ENCODE results near the gene IMP4.

The IMP4 gene

DNA sequence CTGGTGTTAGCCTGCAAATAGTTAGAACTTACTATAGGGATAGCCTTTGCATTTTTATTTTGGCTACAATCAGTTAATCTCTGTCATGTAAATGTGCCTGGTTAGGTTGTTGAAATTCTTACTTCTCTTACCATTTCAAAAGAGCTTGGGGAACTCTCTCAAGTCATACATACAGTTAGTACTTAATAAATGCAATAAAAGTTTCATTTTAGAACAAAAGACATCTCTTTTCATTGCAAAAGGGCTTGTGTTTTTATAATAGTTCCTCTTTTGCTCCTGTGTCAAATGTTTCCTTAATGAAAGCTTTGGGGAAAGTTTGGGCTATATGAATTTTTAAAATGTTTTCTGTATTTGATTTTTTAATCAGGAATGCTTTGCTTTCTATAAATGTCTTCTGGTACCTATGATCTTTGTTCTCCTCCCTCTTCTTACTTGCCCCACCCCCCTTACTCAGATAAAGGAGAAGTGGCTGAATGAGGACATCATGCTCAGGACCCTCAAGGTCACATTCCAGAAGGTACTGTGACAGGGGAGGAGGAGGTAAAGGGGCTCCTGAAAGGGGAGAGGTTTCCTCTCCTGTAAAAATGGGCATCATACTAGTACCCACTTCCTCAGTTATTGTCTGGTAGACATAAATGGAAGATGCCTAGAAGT is 26.7 kb downstream of the IMP4 start:
- TF ChIP-seq, protein P1, sequence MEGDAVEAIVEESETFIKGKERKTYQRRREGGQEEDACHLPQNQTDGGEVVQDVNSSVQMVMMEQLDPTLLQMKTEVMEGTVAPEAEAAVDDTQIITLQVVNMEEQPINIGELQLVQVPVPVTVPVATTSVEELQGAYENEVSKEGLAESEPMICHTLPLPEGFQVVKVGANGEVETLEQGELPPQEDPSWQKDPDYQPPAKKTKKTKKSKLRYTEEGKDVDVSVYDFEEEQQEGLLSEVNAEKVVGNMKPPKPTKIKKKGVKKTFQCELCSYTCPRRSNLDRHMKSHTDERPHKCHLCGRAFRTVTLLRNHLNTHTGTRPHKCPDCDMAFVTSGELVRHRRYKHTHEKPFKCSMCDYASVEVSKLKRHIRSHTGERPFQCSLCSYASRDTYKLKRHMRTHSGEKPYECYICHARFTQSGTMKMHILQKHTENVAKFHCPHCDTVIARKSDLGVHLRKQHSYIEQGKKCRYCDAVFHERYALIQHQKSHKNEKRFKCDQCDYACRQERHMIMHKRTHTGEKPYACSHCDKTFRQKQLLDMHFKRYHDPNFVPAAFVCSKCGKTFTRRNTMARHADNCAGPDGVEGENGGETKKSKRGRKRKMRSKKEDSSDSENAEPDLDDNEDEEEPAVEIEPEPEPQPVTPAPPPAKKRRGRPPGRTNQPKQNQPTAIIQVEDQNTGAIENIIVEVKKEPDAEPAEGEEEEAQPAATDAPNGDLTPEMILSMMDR (IDR thresholded peaks at IDR 0.05; ENCODE audit: borderline replicate concordance, control extremely low read depth, extremely low read depth, insufficient read depth, missing control alignments) = no peak
- in situ Hi-C loops (cut with MboI; ENCODE audit: low sequenced_read_pairs, unreplicated experiment) = no loop called here
- no peak for DNase-seq (ENCODE audit: low spot score)

DNA sequence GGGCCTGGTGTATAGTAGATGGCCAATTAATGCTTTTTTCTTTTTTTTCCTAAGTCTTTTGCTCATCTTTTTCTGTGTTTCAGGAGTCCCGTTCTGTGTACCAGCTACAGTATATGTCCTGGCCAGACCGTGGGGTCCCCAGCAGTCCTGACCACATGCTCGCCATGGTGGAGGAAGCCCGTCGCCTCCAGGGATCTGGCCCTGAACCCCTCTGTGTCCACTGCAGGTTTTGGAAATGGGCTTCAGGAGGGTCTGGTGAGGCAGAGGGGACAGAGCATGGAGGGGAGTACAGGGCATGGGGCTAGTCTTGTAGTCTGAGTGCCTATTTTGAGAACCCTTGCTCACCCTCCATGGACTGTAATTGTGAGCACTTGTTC is 27.3 kb downstream of the IMP4 start:
- TF ChIP-seq, protein P1 (IDR thresholded peaks at IDR 0.05; ENCODE audit: borderline replicate concordance, control extremely low read depth, extremely low read depth, insufficient read depth, missing control alignments) = no peak
- in situ Hi-C loops (cut with MboI; ENCODE audit: low sequenced_read_pairs, unreplicated experiment) = no loop called here
- no peak for DNase-seq (ENCODE audit: low spot score)

DNA sequence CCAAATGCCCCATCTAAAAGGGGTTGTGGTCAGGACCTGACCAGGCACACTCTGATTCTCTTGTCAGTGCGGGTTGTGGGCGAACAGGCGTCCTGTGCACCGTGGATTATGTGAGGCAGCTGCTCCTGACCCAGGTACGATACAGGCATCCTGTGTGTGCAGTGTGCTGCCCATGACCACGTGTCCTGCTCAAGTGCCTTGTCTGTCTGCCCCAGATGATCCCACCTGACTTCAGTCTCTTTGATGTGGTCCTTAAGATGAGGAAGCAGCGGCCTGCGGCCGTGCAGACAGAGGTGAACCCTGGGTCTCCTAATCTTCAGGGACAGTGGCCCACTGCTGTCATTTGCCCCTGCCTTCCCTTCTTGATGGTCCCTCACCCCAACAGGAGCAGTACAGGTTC is 27.8 kb downstream of the IMP4 start:
- DNase-seq (ENCODE audit: low spot score) = peak; percentile 69
- TF ChIP-seq, protein P1 (IDR thresholded peaks at IDR 0.05; ENCODE audit: borderline replicate concordance, control extremely low read depth, extremely low read depth, insufficient read depth, missing control alignments) = no peak
- in situ Hi-C loops (cut with MboI; ENCODE audit: low sequenced_read_pairs, unreplicated experiment) = no loop called here

DNA sequence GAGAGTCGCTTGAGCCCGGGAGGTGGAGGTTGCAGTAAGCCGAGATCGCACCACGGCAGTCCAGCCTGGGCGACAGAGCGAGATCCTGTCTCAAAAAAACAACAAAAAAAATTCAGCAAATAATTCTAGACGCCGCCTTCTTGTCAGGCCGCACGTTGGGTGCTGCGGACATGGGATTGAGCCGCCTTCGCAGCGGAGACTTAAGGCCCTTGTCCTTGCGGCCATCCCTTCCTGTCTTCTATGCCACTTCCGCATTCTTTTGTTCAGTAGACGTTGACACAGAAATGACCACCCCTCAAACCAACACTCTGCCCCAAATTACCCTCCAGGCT is 29.0 kb downstream of the IMP4 start:
- in situ Hi-C loops (cut with MboI; ENCODE audit: low sequenced_read_pairs, unreplicated experiment) = no loop called here
- TF ChIP-seq, protein P1 (IDR thresholded peaks at IDR 0.05; ENCODE audit: borderline replicate concordance, control extremely low read depth, extremely low read depth, insufficient read depth, missing control alignments) = no peak
- no peak for DNase-seq (ENCODE audit: low spot score)

DNA sequence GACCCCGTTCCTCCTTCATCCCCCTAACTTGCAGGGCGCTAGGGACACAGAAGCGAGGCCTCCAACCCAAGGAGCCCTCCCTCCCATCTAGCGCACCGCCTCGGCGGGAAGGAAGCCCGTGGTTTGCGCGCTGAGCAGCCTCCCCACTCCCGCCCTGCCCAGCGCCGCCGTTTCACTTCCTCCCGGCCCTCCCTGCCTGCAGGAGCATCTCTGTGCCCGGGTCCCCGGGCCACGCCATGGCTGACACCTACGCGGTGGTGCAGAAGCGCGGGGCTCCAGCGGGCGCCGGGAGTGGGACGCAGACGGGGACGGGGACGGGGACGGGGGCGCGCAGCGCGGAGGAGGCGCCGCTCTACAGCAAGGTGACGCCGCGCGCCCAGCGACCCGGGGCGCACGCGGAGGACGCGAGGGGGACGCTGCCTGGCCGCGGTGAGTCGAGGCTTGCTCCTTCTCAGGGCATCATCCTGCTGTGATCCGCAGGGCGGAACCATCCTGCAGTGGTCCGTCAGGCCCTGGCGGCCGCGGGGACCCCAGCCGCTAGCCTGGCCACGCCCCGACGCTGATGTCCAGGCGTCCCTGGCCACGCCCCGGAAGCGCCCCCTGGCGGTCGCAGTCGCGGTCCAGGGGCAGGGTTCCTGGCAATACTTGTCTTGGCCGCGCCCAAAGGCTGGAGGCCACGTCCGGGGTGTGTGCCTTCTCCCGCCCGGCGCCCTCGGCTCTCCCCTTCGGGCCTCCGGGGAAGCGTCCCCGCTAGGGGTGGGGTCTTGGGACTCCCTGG is 29.5 kb downstream of the IMP4 start:
- TF ChIP-seq, protein P1 (IDR thresholded peaks at IDR 0.05; ENCODE audit: borderline replicate concordance, control extremely low read depth, extremely low read depth, insufficient read depth, missing control alignments) = peak; percentile 95
- in situ Hi-C loops (cut with MboI; ENCODE audit: low sequenced_read_pairs, unreplicated experiment) = no loop called here
- peak; percentile 90 for DNase-seq (ENCODE audit: low spot score)

DNA sequence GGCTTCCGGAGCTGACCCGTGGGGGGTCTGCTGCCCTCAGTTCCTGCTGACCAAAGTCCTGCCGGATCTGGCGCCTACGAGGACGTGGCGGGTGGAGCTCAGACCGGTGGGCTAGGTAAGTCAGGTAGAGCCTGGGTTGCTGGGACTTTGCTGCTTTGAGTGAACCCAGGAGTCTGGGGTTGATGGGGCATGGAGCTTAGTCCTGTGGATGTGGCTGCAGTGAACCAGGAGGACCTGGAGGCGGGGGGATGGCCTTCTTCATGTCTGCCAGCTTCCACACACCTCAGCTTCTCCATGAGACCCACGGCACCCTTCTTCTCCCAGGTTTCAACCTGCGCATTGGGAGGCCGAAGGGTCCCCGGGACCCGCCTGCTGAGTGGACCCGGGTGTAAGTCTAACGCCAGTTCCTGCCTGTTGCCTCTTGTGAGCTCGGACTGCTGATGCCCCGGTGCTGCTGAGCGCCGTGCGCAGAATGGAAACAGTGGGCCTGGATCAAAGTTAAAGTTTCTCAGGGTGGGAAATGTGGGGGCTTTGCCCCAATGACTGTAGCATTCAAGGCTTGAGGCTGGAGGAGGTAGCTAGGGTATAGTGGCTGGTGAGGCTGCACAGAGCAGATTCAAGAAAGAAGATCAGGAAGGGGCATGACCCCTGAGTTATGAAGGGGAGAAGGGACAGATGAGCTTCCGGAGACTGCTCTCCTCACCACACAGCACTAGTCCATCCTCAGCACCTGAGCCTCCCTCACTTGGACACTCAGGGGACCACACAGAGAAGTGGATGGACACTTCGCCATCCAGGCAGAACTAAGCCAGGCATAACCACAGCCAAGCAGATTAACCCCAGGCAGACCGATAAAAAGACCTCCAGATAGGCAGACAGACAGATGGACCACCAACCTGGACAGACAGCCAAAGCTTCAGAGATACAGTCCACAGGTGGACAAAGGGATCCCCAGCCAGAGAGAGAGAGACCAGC is 30.4 kb downstream of the IMP4 start:
- TF ChIP-seq, protein P1 (IDR thresholded peaks at IDR 0.05; ENCODE audit: borderline replicate concordance, control extremely low read depth, extremely low read depth, insufficient read depth, missing control alignments) = no peak
- DNase-seq (ENCODE audit: low spot score) = peak; percentile 34
- in situ Hi-C loops (cut with MboI; ENCODE audit: low sequenced_read_pairs, unreplicated experiment) = no loop called here

All from GM13976 (cell line).